Right atrium auricular region (tissue), 2 donors: ENCODE data around the gene CCDC126. TPM values are rescaled to one million over a fixed set of nuclear protein-coding genes. Genes with fewer than 3 reads are reported as not detected.

ENCODE experiments used
- DNase-seq: peaks from one replicate; pipeline ENCODE4 v3.0.0-alpha.2; 2019; ENCODE audit warnings: low spot score
- H3K27ac ChIP-seq, 2 donors: fragments of 200-600 bp; sonication (generic); 1 replicate in 1 of 2; 2 replicates in 1 of 2; pipeline ENCODE4 v1.5.1; 2016 to 2019
- H3K27me3 ChIP-seq, 2 donors: fragments of 200-600 bp; sonication (generic); one replicate each; pipeline versions ENCODE4 v1.5.1 to v1.6.0; 2017 to 2019
- H3K36me3 ChIP-seq: fragments of 200-600 bp; sonication (generic); one replicate; pipeline ENCODE4 v1.5.1; 2016
- H3K4me1 ChIP-seq, 2 donors: fragments of 200-600 bp; sonication (generic); one replicate each; pipeline versions ENCODE4 v1.5.1 to v1.6.0; 2017 to 2019
- H3K4me3 ChIP-seq, 2 donors: fragments of 200-600 bp; sonication (generic); 1 replicate in 1 of 2; 2 replicates in 1 of 2; pipeline ENCODE4 v1.5.1; 2017 to 2019; ENCODE audit warnings: mild to moderate bottlenecking in 1 of 2, moderate library complexity in 1 of 2
- H3K9me3 ChIP-seq, 2 donors: fragments of 200-600 bp; sonication (generic); one replicate each; pipeline ENCODE4 v1.5.1; 2019
- CTCF ChIP-seq, 2 donors: fragments of 200-600 bp; sonication (generic); IDR thresholded peaks; one replicate each; pipeline ENCODE4 v1.5.1; 2019; ENCODE audit warnings: antibody characterized with exemption in 2 of 2
- total RNA-seq, 2 donors: library from RNA; depleted of rRNA; stranded (reverse); fragments of >200 nt; gene quantifications; one replicate each; pipeline ENCODE4 v1.1.0, GENCODE V29; 2016

CCDC126 gene
- total RNA-seq, 2 donors from 2014 or later = 9.4 to 10.6 TPM

- no peak overlapping the region for H3K27ac ChIP-seq
- TF ChIP-seq CTCF (IDR thresholded peaks at IDR 0.05) = no peak
Observed at GRCh38 chr7:23693224-23693623, 96.0 kb downstream of the CCDC126 start.

More at GRCh38 chr7:23693224-23693623, 96.0 kb downstream of the CCDC126 start:
- Histone ChIP-seq H3K27me3 (no peaks in the 10 kb centered on the region), H3K4me3 (no peak overlapping the region), H3K4me1 (no peaks in the 10 kb centered on the region), H3K9me3 (no peaks in the 10 kb centered on the region), H3K36me3 (peaks cover 26% of the 10 kb centered on the region)
- no peak for DNase-seq

Other genes starting within 250 kb of the CCDC126 start
- gene IGF2BP3, start 126.9 kb upstream of the CCDC126 start, total RNA-seq = not detected
- 10 to 100 TPM; 16.0 to 26.7 TPM for gene TRA2A, start 65.4 kb upstream of the CCDC126 start, total RNA-seq
- gene FAM221A, start 82.8 kb downstream of the CCDC126 start, total RNA-seq = 1 to 10 TPM; 5.5 to 6.5 TPM
- gene STK31, start 112.8 kb downstream of the CCDC126 start, total RNA-seq = under 1 TPM in 1 of 2 donors, not detected in 1; 0.33 TPM